ENCODE data around the gene EPAS1.

EPAS1 gene

GRCh38 chr2:46409756-46410155, 112.5 kb downstream of the EPAS1 start:
- no peak for DNase-seq (ENCODE audit: low read depth in 2 of 2)

- no peak for DNase-seq (ENCODE audit: low read depth in 2 of 2)
Measured at GRCh38 chr2:46410273-46411244, 113.4 kb downstream of the EPAS1 start.

- DNase-seq (ENCODE audit: low read depth in 2 of 2) = no peak
Measured at GRCh38 chr2:46411245-46411641, 114.0 kb downstream of the EPAS1 start.

DNA sequence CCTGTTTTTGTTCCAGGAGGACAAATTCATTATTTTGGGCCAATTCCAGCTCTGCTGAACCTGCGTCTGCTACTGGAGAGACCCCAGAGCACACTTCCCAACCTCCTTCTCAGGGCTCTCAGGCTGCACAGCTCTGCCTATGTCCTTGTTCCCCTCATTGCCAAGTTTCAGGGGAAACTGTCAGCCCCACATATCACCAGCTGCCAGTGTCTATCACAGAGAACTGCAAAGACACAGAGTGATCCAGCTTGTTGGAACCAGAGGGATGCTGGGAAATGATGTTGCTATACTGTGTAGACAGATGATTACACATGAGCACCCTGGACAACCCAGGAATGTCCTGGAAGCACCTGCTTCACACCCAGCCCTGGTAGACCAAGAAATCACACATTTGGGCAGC, 114.8 kb downstream of the EPAS1 start:
- DNase-seq (ENCODE audit: low read depth in 2 of 2) = no peak

GRCh38 chr2:46413111-46413510, 115.9 kb downstream of the EPAS1 start:
- no peak for DNase-seq (ENCODE audit: low read depth in 2 of 2)

GRCh38 chr2:46413631-46414030, 116.4 kb downstream of the EPAS1 start:
- DNase-seq (ENCODE audit: low read depth in 2 of 2) = no peak

- no peak for DNase-seq (ENCODE audit: low read depth in 2 of 2)
Measured at GRCh38 chr2:46414701-46415100, 117.5 kb downstream of the EPAS1 start.

- DNase-seq (ENCODE audit: low read depth in 2 of 2) = no peak
Measured at GRCh38 chr2:46416280-46416679, 119.1 kb downstream of the EPAS1 start.

GRCh38 chr2:46416739-46417403, 119.7 kb downstream of the EPAS1 start:
- DNase-seq (ENCODE audit: low read depth in 2 of 2) = no peak

GRCh38 chr2:46420945-46421344, 123.7 kb downstream of the EPAS1 start:
- no peak for DNase-seq (ENCODE audit: low read depth in 2 of 2)

- DNase-seq (ENCODE audit: low read depth in 2 of 2) = no peak
Measured at GRCh38 chr2:46421361-46421760, 124.2 kb downstream of the EPAS1 start.

DNA sequence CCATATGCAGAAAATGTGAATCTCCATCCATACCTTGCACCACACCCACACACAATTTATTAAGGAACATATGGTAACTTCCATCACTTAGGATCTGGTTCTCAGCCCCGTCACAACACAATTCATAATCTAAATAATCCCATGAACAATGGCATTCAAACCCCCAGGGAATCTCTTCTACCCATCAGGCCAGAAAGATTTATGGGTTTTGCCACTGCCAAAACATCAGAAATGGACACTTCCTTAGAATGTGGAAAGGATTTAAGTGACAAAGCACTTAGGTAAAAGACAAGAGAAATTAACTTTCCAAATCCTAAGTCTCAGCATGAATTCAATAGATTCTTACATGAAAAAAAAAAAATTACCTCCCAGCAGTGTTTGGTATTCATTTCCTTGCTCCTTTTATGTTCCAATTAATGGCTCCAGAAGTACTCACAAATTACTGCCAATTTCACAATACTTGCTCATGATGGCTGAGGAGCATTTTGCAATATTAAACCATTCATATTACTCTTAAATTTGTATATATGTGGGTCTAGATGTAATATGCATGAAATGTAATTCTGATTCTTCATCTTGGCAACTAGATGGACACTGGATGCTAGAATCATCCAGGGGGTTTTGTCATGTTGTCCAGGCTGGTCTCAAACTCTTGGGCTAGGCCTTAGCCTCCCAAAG, 125.6 kb downstream of the EPAS1 start:
- DNase-seq (ENCODE audit: low read depth in 2 of 2) = no peak

DNA sequence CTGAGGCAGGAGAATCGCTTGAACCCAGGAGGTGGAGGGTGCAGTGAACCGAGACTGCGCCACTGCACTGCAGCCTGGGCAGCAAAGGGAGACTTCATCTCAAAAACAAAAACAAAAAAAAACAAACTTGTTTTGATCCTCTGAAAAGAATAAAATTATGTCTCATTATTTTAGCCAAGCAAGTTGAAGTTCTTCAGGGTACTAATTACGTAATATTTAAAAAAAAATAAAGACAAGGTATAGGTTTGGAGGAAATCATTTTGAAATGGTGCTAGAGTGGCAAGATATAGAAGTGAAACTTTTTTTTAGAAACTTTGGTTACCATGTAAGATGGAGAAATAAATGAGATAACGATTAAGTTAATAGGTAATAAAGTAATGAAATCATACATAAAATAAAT, 127.7 kb downstream of the EPAS1 start:
- no peak for DNase-seq (ENCODE audit: low read depth in 2 of 2)

DNA sequence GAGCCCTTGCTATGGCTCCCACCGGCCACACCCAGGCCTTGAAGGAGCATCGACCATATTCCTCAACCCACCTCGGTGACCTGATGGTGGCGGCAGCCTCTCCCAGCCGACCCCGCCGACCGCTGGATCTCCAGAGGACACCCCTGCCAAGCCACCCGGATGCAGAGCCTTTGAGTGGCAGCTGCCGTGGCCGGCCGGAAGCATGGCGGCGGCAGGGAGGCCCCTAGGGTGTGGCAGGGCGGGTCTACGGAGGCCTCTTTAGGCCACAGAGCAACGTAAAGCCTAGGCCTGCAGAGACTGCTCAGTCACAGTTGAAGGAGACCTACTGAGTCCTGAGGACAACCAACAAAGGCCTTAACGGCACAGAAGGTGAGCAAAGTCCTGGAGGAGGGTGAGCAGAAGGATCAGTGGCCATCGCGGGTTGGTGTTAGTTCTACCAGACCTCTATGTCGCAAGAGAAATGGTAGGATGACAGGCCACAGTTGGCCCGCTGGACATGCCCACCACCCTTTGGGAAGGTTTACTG, 131.8 kb downstream of the EPAS1 start:
- DNase-seq (ENCODE audit: low read depth in 2 of 2) = no peak

DNA sequence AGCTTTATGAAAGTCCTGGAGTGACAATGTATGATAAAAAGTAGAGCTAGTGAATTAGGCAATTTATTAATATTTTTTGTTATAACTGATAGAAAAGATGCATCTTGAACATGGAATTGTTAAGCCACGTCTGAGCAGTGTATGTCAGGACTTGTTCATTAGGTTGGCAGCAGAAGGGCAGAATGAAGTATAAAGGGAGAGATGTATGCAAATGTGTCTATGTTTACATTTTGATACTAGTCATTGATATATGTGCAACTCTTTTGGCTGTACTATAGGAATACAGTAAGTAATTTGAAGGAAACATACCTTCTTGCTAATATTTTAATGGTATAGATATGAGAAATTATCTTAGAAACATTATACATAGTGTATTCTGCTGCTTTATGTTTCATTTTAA, 133.2 kb downstream of the EPAS1 start:
- DNase-seq (ENCODE audit: low read depth in 2 of 2) = no peak

DNA sequence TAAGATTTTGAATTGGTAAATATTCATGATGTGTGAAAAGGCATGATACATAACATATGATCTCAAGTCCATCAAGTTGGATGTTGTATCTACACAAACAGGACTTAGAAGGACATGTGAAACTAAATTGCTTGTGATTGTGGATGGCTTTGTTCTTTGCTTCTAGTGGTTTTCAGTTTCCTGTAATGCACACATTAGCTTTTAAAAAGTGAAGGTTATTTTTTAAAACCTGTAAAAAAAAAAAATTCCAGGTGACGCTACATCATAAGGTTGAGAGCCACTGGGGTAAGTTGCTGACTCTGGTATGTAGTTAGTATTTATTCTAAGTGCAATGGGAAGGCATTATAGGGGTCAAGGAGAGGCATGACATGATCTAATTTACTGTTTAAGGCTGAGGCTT, 133.8 kb downstream of the EPAS1 start:
- DNase-seq (ENCODE audit: low read depth in 2 of 2) = no peak

GRCh38 chr2:46431481-46432235, 134.5 kb downstream of the EPAS1 start:
- no peak for DNase-seq (ENCODE audit: low read depth in 2 of 2)

GRCh38 chr2:46434851-46435273, 137.7 kb downstream of the EPAS1 start:
- no peak for DNase-seq (ENCODE audit: low read depth in 2 of 2)

GRCh38 chr2:46435353-46435752, 138.1 kb downstream of the EPAS1 start:
- no peak for DNase-seq (ENCODE audit: low read depth in 2 of 2)

GRCh38 chr2:46435796-46436360, 138.7 kb downstream of the EPAS1 start:
- DNase-seq (ENCODE audit: low read depth in 2 of 2) = no peak
